WTC11 (cell line): ENCODE results near the gene AK2. TPM values are rescaled to one million over a fixed set of nuclear protein-coding genes. Genes with fewer than 3 reads are reported as not detected.

Experiments used
- ATAC-seq: fragments of 200-7000 bp; cut with Tn5 transposase; 2 replicates; pipeline ENCODE4 v1.10.0; 2021; ENCODE audit warnings: mild to moderate bottlenecking, moderate library complexity
- CTCF ChIA-PET: fragments of 300-600 bp; sonication (Branson Sonifier 250); formaldehyde crosslinking; loops from one replicate; lab custom pipeline; 2021; ENCODE audit warnings: antibody characterized with exemption; lab: Charles Lee
- POLR2A ChIA-PET: fragments of 350-600 bp; sonication (Branson Sonifier 250); formaldehyde crosslinking; loops from one replicate; lab custom pipeline; 2021; ENCODE audit warnings: antibody characterized with exemption; lab: Charles Lee
- DNase-seq: peaks from one replicate; pipeline ENCODE4 v3.0.0; 2021; ENCODE audit warnings: low spot score
- H3K27ac Mint-ChIP-seq: 2 replicates; pipeline ENCODE4 v1.8.0; 2021; ENCODE audit warnings: mixed read lengths
- H3K27me3 Mint-ChIP-seq: 2 replicates; pipeline ENCODE4 v1.8.0; 2021; ENCODE audit warnings: low read depth, mild to moderate bottlenecking, moderate library complexity, mixed read lengths
- H3K36me3 Mint-ChIP-seq: 2 replicates; pipeline ENCODE4 v1.8.0; 2021; ENCODE audit warnings: mixed read lengths
- H3K4me1 Mint-ChIP-seq: 2 replicates; pipeline ENCODE4 v1.8.0; 2022; ENCODE audit warnings: mixed read lengths
- H3K4me3 Mint-ChIP-seq: 2 replicates; pipeline ENCODE4 v1.8.0; 2021; ENCODE audit warnings: mild to moderate bottlenecking, moderate library complexity, mixed read lengths
- H3K9me3 Mint-ChIP-seq: 2 replicates; pipeline ENCODE4 v1.8.0; 2021; ENCODE audit warnings: mixed read lengths
- CREM ChIP-seq: sonication (generic); formaldehyde crosslinking; IDR thresholded peaks from 2 replicates; pipeline ENCODE4 v1.8.1; 2022; ENCODE audit warnings: mild to moderate bottlenecking, missing genetic modification reagents, moderate library complexity
- EMX1 ChIP-seq: fragments of 250-450 bp; sonication (Bioruptor Pico); IDR thresholded peaks from 2 replicates; pipeline ENCODE4 v1.8.0; 2021; ENCODE audit warnings: mild to moderate bottlenecking
- FOXK1 ChIP-seq: sonication (generic); formaldehyde crosslinking; IDR thresholded peaks from 2 replicates; pipeline ENCODE4 v1.8.0; 2022; ENCODE audit warnings: mild to moderate bottlenecking, moderate library complexity, missing genetic modification reagents
- GABPB1 ChIP-seq: sonication (generic); formaldehyde crosslinking; IDR thresholded peaks from 2 replicates; pipeline ENCODE4 v1.8.1; 2023; ENCODE audit warnings: mild to moderate bottlenecking, missing genetic modification reagents
- HMGA2 ChIP-seq: fragments of 250-450 bp; sonication (Bioruptor Pico); IDR thresholded peaks from 2 replicates; pipeline ENCODE4 v1.4.0; 2021; ENCODE audit warnings: mild to moderate bottlenecking, moderate library complexity
- JUN ChIP-seq: sonication (generic); formaldehyde crosslinking; IDR thresholded peaks from 2 replicates; pipeline ENCODE4 v1.8.0; 2023; ENCODE audit warnings: mild to moderate bottlenecking, missing genetic modification reagents
- MXD4 ChIP-seq: fragments of 250-450 bp; sonication (Bioruptor Pico); IDR thresholded peaks from 2 replicates; pipeline ENCODE4 v1.8.0; 2021; ENCODE audit warnings: mild to moderate bottlenecking, moderate library complexity, borderline replicate concordance
- NFE2L1 ChIP-seq: sonication (generic); formaldehyde crosslinking; IDR thresholded peaks from 2 replicates; pipeline ENCODE4 v1.8.1; 2023; ENCODE audit warnings: missing genetic modification reagents
- NFYB ChIP-seq: sonication (generic); formaldehyde crosslinking; conservative IDR thresholded peaks from 2 replicates; pipeline ENCODE4 v1.8.0; 2022; ENCODE audit warnings: low read depth, missing genetic modification reagents
- OVOL2 ChIP-seq: fragments of 250-450 bp; sonication (Bioruptor Pico); IDR thresholded peaks from 2 replicates; pipeline ENCODE4 v1.9.0; 2021; ENCODE audit warnings: mild to moderate bottlenecking, borderline replicate concordance
- SP1 ChIP-seq: sonication (generic); formaldehyde crosslinking; conservative IDR thresholded peaks from 2 replicates; pipeline ENCODE4 v1.8.1; 2022; ENCODE audit warnings: missing genetic modification reagents
- TCF7 ChIP-seq: sonication (generic); formaldehyde crosslinking; IDR thresholded peaks from 2 replicates; pipeline ENCODE4 v1.8.0; 2022; ENCODE audit warnings: mild to moderate bottlenecking, low read depth, missing genetic modification reagents, moderate library complexity
- ZNF317 ChIP-seq: sonication (generic); formaldehyde crosslinking; IDR thresholded peaks from 2 replicates; pipeline ENCODE4 v1.8.1; 2023; ENCODE audit warnings: low read depth, mild to moderate bottlenecking, moderate library complexity, missing genetic modification reagents, borderline replicate concordance
- ZNF416 ChIP-seq: fragments of 250-450 bp; sonication (Bioruptor Pico); IDR thresholded peaks from 2 replicates; pipeline ENCODE4 v1.9.0; 2021; ENCODE audit warnings: mild to moderate bottlenecking, inconsistent platforms
- total RNA-seq: library from RNA; stranded (reverse); gene quantifications from 3 replicates; pipeline ENCODE4 v1.2.3, GENCODE V29; 2021
- TF ChIP-seq, protein P1 (sequence below): fragments of 200-600 bp; IDR thresholded peaks from 2 replicates; pipeline ENCODE4 v1.8.0; 2022; ENCODE audit warnings: antibody characterized with exemption
- TF ChIP-seq, protein P2 (sequence below): sonication (generic); formaldehyde crosslinking; conservative IDR thresholded peaks from 2 replicates; pipeline ENCODE4 v1.8.1; 2023; ENCODE audit warnings: mild to moderate bottlenecking, low read depth, missing genetic modification reagents, moderate library complexity
- TF ChIP-seq, protein P3 (sequence below): sonication (generic); formaldehyde crosslinking; IDR thresholded peaks from 2 replicates; pipeline ENCODE4 v1.8.0; 2023; ENCODE audit warnings: missing genetic modification reagents, mild to moderate bottlenecking, borderline replicate concordance
- TF ChIP-seq, protein P4 (sequence below): sonication (generic); formaldehyde crosslinking; conservative IDR thresholded peaks from 2 replicates; pipeline ENCODE4 v1.8.1; 2022; ENCODE audit warnings: mild to moderate bottlenecking, missing genetic modification reagents
- TF ChIP-seq, protein P5 (sequence below): sonication (generic); formaldehyde crosslinking; IDR thresholded peaks from 2 replicates; pipeline ENCODE4 v1.8.1; 2022; ENCODE audit warnings: low read depth, mild to moderate bottlenecking, moderate library complexity, missing genetic modification reagents, borderline replicate concordance

The AK2 gene
- total RNA-seq, 1 experiment from 2014 or later, result 124 TPM

DNA sequence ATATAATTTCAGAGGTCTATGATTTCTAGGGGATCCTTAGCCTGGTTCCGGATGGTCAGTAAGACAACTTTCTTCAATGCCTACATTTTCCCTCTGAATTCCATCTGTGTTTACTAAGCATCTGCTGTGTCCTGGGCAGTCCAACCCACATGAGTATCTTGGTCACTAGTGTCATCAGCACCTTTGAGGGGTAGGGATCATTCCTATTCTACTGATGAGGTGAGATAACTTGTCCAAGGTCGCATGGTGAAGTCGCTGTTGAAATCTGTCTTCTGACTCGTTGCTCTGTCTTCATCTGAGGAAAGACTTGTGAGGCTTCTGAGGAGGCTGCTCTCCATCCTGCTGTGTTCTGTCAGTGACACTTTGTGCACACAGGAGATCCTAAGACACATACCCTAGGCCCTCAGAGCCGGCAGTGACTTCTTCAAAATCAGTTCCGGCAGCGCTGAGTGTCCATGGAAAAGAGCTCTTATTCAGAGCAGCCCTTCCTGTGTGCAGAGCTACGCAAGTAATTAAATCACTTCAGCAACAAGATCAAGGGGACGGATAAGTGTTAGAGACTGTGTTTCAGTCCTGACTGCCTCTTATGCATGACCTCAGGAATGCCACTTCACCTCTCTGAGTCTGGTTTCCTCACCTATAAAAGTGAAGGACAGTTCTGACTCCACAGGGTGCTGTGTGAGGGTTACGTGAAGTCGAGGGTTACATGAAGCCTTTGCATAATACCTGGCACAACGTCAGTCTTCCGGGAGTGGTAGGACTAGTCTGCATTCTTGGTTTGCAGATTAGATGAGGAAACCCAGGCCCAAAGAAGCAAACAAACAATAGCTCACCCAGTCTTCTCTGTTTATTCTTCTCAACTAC, 28.4 kb downstream of the AK2 start:
- CTCF ChIA-PET, result interaction anchor here (0.8 to 3.0 kb wide), 6 partner anchors 57 to 132 kb away, joined by 3 to 29 read pairs (median 4); partner anchors contain the start of gene HPCA
- peaks cover 18% of the 10 kb centered on the region for H3K4me1 Mint-ChIP-seq
- no peak for DNase-seq
- H3K27ac Mint-ChIP-seq, result peak overlapping the region; percentile 28
- no peak for ATAC-seq
- TF ChIP-seq, protein P1, sequence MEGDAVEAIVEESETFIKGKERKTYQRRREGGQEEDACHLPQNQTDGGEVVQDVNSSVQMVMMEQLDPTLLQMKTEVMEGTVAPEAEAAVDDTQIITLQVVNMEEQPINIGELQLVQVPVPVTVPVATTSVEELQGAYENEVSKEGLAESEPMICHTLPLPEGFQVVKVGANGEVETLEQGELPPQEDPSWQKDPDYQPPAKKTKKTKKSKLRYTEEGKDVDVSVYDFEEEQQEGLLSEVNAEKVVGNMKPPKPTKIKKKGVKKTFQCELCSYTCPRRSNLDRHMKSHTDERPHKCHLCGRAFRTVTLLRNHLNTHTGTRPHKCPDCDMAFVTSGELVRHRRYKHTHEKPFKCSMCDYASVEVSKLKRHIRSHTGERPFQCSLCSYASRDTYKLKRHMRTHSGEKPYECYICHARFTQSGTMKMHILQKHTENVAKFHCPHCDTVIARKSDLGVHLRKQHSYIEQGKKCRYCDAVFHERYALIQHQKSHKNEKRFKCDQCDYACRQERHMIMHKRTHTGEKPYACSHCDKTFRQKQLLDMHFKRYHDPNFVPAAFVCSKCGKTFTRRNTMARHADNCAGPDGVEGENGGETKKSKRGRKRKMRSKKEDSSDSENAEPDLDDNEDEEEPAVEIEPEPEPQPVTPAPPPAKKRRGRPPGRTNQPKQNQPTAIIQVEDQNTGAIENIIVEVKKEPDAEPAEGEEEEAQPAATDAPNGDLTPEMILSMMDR, result no peak
- no peak for TF ChIP-seq FOXK1 (CRISPR knock-in tag)
- TF ChIP-seq, protein P2, sequence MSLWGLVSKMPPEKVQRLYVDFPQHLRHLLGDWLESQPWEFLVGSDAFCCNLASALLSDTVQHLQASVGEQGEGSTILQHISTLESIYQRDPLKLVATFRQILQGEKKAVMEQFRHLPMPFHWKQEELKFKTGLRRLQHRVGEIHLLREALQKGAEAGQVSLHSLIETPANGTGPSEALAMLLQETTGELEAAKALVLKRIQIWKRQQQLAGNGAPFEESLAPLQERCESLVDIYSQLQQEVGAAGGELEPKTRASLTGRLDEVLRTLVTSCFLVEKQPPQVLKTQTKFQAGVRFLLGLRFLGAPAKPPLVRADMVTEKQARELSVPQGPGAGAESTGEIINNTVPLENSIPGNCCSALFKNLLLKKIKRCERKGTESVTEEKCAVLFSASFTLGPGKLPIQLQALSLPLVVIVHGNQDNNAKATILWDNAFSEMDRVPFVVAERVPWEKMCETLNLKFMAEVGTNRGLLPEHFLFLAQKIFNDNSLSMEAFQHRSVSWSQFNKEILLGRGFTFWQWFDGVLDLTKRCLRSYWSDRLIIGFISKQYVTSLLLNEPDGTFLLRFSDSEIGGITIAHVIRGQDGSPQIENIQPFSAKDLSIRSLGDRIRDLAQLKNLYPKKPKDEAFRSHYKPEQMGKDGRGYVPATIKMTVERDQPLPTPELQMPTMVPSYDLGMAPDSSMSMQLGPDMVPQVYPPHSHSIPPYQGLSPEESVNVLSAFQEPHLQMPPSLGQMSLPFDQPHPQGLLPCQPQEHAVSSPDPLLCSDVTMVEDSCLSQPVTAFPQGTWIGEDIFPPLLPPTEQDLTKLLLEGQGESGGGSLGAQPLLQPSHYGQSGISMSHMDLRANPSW (CRISPR knock-in tag), result no peak
- TF ChIP-seq, protein P3, sequence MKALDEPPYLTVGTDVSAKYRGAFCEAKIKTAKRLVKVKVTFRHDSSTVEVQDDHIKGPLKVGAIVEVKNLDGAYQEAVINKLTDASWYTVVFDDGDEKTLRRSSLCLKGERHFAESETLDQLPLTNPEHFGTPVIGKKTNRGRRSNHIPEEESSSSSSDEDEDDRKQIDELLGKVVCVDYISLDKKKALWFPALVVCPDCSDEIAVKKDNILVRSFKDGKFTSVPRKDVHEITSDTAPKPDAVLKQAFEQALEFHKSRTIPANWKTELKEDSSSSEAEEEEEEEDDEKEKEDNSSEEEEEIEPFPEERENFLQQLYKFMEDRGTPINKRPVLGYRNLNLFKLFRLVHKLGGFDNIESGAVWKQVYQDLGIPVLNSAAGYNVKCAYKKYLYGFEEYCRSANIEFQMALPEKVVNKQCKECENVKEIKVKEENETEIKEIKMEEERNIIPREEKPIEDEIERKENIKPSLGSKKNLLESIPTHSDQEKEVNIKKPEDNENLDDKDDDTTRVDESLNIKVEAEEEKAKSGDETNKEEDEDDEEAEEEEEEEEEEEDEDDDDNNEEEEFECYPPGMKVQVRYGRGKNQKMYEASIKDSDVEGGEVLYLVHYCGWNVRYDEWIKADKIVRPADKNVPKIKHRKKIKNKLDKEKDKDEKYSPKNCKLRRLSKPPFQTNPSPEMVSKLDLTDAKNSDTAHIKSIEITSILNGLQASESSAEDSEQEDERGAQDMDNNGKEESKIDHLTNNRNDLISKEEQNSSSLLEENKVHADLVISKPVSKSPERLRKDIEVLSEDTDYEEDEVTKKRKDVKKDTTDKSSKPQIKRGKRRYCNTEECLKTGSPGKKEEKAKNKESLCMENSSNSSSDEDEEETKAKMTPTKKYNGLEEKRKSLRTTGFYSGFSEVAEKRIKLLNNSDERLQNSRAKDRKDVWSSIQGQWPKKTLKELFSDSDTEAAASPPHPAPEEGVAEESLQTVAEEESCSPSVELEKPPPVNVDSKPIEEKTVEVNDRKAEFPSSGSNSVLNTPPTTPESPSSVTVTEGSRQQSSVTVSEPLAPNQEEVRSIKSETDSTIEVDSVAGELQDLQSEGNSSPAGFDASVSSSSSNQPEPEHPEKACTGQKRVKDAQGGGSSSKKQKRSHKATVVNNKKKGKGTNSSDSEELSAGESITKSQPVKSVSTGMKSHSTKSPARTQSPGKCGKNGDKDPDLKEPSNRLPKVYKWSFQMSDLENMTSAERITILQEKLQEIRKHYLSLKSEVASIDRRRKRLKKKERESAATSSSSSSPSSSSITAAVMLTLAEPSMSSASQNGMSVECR, result no peak
- no peak for TF ChIP-seq JUN (CRISPR knock-in tag)
- TF ChIP-seq, protein P4, sequence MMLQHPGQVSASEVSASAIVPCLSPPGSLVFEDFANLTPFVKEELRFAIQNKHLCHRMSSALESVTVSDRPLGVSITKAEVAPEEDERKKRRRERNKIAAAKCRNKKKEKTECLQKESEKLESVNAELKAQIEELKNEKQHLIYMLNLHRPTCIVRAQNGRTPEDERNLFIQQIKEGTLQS (CRISPR knock-in tag), result no peak
- no peak for TF ChIP-seq MXD4 (CRISPR knock-in tag)
- no peak for TF ChIP-seq CREM (CRISPR knock-in tag)
- no peak for TF ChIP-seq TCF7
- TF ChIP-seq EMX1 (CRISPR knock-in tag), result no peak
- no peak for TF ChIP-seq GABPB1
- no peak for TF ChIP-seq ZNF416 (CRISPR knock-in tag)
- POLR2A ChIA-PET, result no interaction called here
- no peaks in the 10 kb centered on the region for H3K9me3 Mint-ChIP-seq
- no peak overlapping the region for H3K4me3 Mint-ChIP-seq
- H3K36me3 Mint-ChIP-seq, result peaks cover 42% of the 10 kb centered on the region
- H3K27me3 Mint-ChIP-seq, result no peaks in the 10 kb centered on the region

DNA sequence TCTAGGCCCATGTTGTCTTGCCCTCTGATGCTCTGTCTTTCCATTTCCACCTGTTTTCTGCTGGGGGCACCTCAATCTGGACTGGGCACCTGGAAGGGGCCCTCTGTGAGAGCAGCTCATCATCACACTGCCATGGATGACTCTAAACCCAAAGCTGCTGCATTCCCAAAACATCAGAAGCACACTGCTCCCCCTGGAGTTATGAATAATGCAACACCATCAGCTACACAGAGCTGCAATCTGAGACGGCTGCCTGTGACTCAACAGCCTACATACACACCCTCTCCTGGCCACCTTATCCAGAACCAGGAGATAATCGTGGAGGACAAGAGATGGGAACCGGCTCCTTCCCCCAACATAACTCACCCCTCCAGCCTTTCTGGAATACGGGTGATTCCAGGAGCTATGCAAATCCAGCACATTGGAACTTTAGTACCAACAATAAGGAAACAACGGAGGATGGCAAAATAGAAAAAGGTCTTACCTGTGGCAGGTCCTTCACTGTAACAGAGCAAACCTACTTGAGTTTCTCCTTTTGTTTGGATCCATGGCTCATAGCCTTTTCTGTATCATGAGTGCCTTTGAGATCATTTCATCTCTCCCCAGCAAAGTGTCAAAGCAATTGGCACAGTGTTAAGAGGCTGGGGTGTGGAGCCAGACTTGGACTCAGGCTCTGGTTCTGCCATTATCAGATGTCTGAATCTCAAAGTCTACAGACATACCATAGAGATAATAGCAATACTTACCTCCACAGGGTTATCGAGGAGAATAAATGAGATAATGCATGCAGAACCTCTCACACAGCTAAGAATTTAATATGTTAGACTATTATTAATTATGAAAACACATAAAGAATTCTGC, 29.3 kb downstream of the AK2 start:
- Mint-ChIP-seq H3K9me3 (no peaks in the 10 kb centered on the region), H3K27ac (peak overlapping the region; percentile 13; the same call in 1 of the 2 replicates), H3K27me3 (no peaks in the 10 kb centered on the region), H3K4me1 (peaks cover 18% of the 10 kb centered on the region), H3K36me3 (peaks cover 33% of the 10 kb centered on the region), H3K4me3 (no peak overlapping the region)
- CTCF ChIA-PET, result interaction anchor here (0.6 to 3.0 kb wide), 11 partner anchors 8 to 449 kb away, joined by 3 to 29 read pairs (median 3); partner anchors contain the start of gene RNF19B
- peak; percentile 68 for ATAC-seq
- TF ChIP-seq OVOL2 (CRISPR knock-in tag) (no peak), HMGA2 (CRISPR knock-in tag) (no peak), ZNF317 (CRISPR knock-in tag) (no peak), NFYB (no peak), JUN (CRISPR knock-in tag) (no peak), NFE2L1 (CRISPR knock-in tag) (no peak), SP1 (CRISPR knock-in tag) (no peak)
- TF ChIP-seq, protein P2 (CRISPR knock-in tag), result no peak
- TF ChIP-seq, protein P5, sequence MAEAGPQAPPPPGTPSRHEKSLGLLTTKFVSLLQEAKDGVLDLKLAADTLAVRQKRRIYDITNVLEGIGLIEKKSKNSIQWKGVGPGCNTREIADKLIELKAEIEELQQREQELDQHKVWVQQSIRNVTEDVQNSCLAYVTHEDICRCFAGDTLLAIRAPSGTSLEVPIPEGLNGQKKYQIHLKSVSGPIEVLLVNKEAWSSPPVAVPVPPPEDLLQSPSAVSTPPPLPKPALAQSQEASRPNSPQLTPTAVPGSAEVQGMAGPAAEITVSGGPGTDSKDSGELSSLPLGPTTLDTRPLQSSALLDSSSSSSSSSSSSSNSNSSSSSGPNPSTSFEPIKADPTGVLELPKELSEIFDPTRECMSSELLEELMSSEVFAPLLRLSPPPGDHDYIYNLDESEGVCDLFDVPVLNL (CRISPR knock-in tag), result no peak
- TF ChIP-seq, all 79 proteins: peak for 0
- POLR2A ChIA-PET, result interaction anchor here (0.6 to 0.9 kb wide), 3 partner anchors 16 to 43 kb away, joined by 3 to 5 read pairs (median 3); partner anchors contain the start of gene RNF19B
- DNase-seq, result no peak
